ENCODE data around the gene SLX9.

The SLX9 gene

GRCh38 chr21:44939532-44940115, at the start of gene SLX9:
SLX9 (plus strand) TSS chr21:44940029; CDS start chr21:44940058, 29 bp downstream.
- no peak for DNase-seq

- DNase-seq: no peak
Observed at GRCh38 chr21:44890338-44890931, 49.4 kb upstream of the SLX9 start.

- DNase-seq: no peak
Observed at GRCh38 chr21:44890961-44891541, 48.8 kb upstream of the SLX9 start.

GRCh38 chr21:44891631-44892031, 48.2 kb upstream of the SLX9 start:
- no peak for DNase-seq

- DNase-seq: no peak
Observed at GRCh38 chr21:44892095-44892494, 47.7 kb upstream of the SLX9 start.

GRCh38 chr21:44892536-44893277, 47.1 kb upstream of the SLX9 start:
- no peak for DNase-seq

- no peak for DNase-seq
Observed at GRCh38 chr21:44893278-44893556, 46.6 kb upstream of the SLX9 start.

- DNase-seq: no peak
Observed at GRCh38 chr21:44893948-44894656, 45.7 kb upstream of the SLX9 start.

GRCh38 chr21:44894687-44895302, 45.0 kb upstream of the SLX9 start:
- no peak for DNase-seq

- no peak for DNase-seq
Observed at GRCh38 chr21:44895859-44896258, 44.0 kb upstream of the SLX9 start.

- DNase-seq: no peak
Observed at GRCh38 chr21:44896561-44897286, 43.1 kb upstream of the SLX9 start.

GRCh38 chr21:44897326-44898010, 42.4 kb upstream of the SLX9 start:
- DNase-seq: no peak

- DNase-seq: no peak
Observed at GRCh38 chr21:44898011-44898488, 41.8 kb upstream of the SLX9 start.

GRCh38 chr21:44898851-44899767, 40.7 kb upstream of the SLX9 start:
- no peak for DNase-seq

- no peak for DNase-seq
Observed at GRCh38 chr21:44899768-44900558, 39.9 kb upstream of the SLX9 start.

- DNase-seq: no peak
Observed at GRCh38 chr21:44900559-44901251, 39.1 kb upstream of the SLX9 start.

GRCh38 chr21:44901391-44902074, 38.3 kb upstream of the SLX9 start:
- DNase-seq: no peak
